GM23248 (cell line): Measurements from ENCODE around the gene MX2. TPM values are rescaled to one million over a fixed set of nuclear protein-coding genes. Genes with fewer than 3 reads are reported as not detected.
"Not testable (repeated sequence)": the region's sequence is repeated elsewhere in the genome, so short reads cannot be mapped to it uniquely, and the experiment has no call there.

ENCODE experiments used
- DNase-seq: peaks from one replicate; pipeline ENCODE4 v3.0.0-alpha.2; 2015
- H2AFZ ChIP-seq: fragments of 200-600 bp; sonication (generic); 2 replicates; pipeline ENCODE4 v1.6.1; 2016; ENCODE audit warnings: antibody characterized with exemption
- H3F3A ChIP-seq: fragments of 200-600 bp; sonication (generic); 2 replicates; pipeline ENCODE4 v1.6.1; 2016; ENCODE audit warnings: mild to moderate bottlenecking, antibody characterized with exemption, mixed run types; ENCODE audit not compliant: insufficient read depth
- H3K27ac ChIP-seq: fragments of 200-600 bp; sonication (generic); 2 replicates; pipeline ENCODE4 v1.5.1; 2016; ENCODE audit warnings: mild to moderate bottlenecking
- H3K27me3 ChIP-seq: fragments of 200-600 bp; sonication (generic); replicated peaks from 2 replicates; pipeline ENCODE4 v1.6.1; 2016; ENCODE audit warnings: mild to moderate bottlenecking; ENCODE audit not compliant: insufficient read depth
- H3K36me3 ChIP-seq: fragments of 200-600 bp; sonication (generic); 2 replicates; pipeline ENCODE4 v1.6.1; 2016; ENCODE audit warnings: low read depth, mild to moderate bottlenecking
- H3K4me1 ChIP-seq: fragments of 200-600 bp; sonication (generic); 2 replicates; pipeline ENCODE4 v1.6.1; 2016; ENCODE audit warnings: mild to moderate bottlenecking; ENCODE audit not compliant: insufficient read depth
- H3K4me2 ChIP-seq: fragments of 200-600 bp; sonication (generic); one replicate; pipeline ENCODE4 v1.6.1; 2016; ENCODE audit warnings: mild to moderate bottlenecking; ENCODE audit not compliant: unreplicated experiment
- H3K4me3 ChIP-seq: fragments of 200-600 bp; sonication (generic); 2 replicates; pipeline ENCODE4 v1.5.1; 2016; ENCODE audit warnings: mild to moderate bottlenecking
- H3K79me2 ChIP-seq: fragments of 200-600 bp; sonication (generic); 2 replicates; pipeline ENCODE4 v1.6.1; 2016; ENCODE audit warnings: mild to moderate bottlenecking; ENCODE audit not compliant: insufficient read depth
- H3K9ac ChIP-seq: fragments of 200-600 bp; sonication (generic); 2 replicates; pipeline ENCODE4 v1.6.1; 2016; ENCODE audit warnings: mild to moderate bottlenecking
- H3K9me2 ChIP-seq: fragments of 200-600 bp; sonication (generic); 2 replicates; pipeline ENCODE4 v1.6.1; 2016; ENCODE audit warnings: mixed run types, mild to moderate bottlenecking, moderate library complexity; ENCODE audit not compliant: insufficient read depth
- H3K9me3 ChIP-seq: fragments of 200-600 bp; sonication (generic); one replicate; pipeline ENCODE4 v1.6.1; 2017; ENCODE audit warnings: low read depth
- H4K20me1 ChIP-seq: fragments of 200-600 bp; sonication (generic); 2 replicates; pipeline ENCODE4 v1.6.0; 2016; ENCODE audit not compliant: insufficient read depth
- EZH2 ChIP-seq: fragments of 200-600 bp; sonication (generic); IDR thresholded peaks from 2 replicates; pipeline ENCODE4 v1.6.1; 2018; ENCODE audit warnings: antibody characterized with exemption, mild to moderate bottlenecking; ENCODE audit not compliant: insufficient read depth, poor library complexity, severe bottlenecking
- EZH2phosphoT487 ChIP-seq: fragments of 200-600 bp; sonication (generic); IDR thresholded peaks from 2 replicates; pipeline ENCODE4 v1.6.1; 2018; ENCODE audit warnings: antibody characterized with exemption, moderate library complexity, mild to moderate bottlenecking, low read depth; ENCODE audit not compliant: insufficient read depth
- WGBS, 2 experiments: methylation state at CpG; one replicate each; pipeline ENCODE4 v1.1.6; 2015 to 2017; ENCODE audit warnings: low lambda C conversion rate in 2 of 2, low coverage in 1 of 2; ENCODE audit errors: missing lambda C conversion rate in 2 of 2; 5-methylcytosine and 5-hydroxymethylcytosine counted together
- in situ Hi-C: fragments of 300-500 bp; cut with MboI; formaldehyde crosslinking; loops from 2 replicates; pipeline ENCODE4 v1.15.0; 2020
- polyA plus RNA-seq: library from polyadenylated mRNA; unstranded; fragments of >200 nt; fragmentation: Nextera tagmentation; extraction: Ambion mirVana; gene quantifications from 2 replicates; pipeline ENCODE4 v1.2.1, GENCODE V29; 2016
- total RNA-seq: library from RNA; depleted of rRNA; stranded (reverse); fragments of >200 nt; shearing (Covaris generic); gene quantifications from 2 replicates; pipeline ENCODE4 v1.2.3, GENCODE V29; 2014; rRNA removed

MX2 gene, protein sequence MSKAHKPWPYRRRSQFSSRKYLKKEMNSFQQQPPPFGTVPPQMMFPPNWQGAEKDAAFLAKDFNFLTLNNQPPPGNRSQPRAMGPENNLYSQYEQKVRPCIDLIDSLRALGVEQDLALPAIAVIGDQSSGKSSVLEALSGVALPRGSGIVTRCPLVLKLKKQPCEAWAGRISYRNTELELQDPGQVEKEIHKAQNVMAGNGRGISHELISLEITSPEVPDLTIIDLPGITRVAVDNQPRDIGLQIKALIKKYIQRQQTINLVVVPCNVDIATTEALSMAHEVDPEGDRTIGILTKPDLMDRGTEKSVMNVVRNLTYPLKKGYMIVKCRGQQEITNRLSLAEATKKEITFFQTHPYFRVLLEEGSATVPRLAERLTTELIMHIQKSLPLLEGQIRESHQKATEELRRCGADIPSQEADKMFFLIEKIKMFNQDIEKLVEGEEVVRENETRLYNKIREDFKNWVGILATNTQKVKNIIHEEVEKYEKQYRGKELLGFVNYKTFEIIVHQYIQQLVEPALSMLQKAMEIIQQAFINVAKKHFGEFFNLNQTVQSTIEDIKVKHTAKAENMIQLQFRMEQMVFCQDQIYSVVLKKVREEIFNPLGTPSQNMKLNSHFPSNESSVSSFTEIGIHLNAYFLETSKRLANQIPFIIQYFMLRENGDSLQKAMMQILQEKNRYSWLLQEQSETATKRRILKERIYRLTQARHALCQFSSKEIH
- total RNA-seq (0.54 and 2.8 TPM in 2 replicates), polyA plus RNA-seq (0.46 and 0.85 TPM in 2 replicates)

DNA sequence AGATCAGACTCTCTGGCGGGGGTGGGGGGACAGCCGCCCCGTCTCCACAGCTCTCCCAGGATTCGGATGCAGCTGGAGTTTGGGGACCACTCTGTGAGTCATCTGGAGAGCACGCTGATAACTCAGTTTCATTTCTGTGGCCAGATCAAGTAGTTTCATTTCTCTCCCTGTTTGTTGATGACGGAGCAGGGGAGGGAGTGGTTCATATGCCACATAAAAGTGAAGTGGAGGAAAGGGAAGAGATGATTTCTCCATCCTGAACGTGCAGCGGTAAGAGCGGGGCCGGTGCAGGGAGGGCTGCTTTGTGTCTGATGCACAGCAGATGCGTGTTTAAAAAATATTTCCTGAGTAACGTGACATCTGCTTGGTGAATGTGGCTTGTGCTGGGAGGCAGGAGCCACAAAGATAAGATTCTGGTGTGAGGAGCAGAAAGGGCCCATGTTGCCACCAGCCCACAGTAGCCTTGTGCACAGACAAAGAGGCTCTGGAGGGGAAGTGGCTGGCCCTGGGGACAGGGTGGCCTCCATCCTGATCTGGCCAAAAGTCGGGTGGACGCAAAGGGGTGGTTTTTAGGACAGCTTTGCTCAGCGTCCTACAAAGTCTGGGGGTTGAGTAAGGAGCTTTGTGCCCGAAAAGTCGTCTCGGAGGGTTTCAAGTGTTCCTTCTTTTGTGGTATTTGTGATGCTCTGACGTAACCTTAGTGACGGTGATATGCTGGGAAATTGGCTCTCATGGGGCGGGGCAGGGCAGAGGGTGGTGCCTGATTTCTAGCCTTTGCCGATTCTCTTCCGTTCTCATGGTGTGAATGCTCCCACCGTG is at the start of gene MX2:
Gene MX2, plus strand, starts transcription at position 242 of the 819 bp plus-strand sequence. CDS start 14,880 bp downstream, outside the sequence.
- WGBS, 2 experiments = 7 to 10% methylated on average over 24 of the region's 24 CpGs
- in situ Hi-C loops = no loop called here

DNA sequence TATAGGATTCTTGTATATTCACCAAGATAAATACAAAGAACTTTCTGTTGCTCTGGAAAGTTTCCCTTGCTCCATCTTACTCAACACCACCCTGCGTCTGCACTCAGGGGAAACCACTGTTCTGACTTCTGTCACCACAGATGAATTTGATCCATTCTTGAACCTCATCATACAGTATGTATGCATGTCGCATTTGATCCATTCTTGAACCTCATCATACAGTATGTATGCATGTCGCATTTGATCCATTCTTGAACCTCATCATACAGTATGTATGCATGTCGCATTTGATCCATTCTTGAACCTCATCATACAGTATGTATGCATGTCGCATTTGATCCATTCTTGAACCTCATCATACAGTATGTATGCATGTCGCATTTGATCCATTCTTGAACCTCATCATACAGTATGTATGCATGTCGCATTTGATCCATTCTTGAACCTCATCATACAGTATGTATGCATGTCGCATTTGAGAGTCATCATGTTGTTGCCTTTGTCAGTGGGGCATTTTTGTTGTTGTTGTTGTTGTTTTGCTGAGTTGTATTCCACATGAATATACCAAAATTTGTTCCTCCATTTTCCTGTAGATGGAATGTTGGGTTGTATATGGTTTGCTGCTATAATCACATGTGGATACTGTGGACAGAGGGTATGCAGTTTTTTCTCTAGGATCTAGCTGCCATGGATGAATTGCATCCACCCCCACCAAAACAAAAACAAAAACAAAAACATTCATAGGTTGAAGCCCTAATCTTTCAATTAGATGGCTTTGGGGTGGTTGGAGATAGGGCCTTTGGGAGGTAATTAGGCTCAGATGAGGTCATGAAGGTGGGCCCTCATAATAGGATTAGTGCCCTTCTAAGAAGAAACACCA is 48.3 kb upstream of the MX2 start:
- peaks cover 33% of the 10 kb centered on the region for H3K27me3 ChIP-seq
- H4K20me1 ChIP-seq, H3K9ac ChIP-seq, H3K4me3 ChIP-seq, H3K4me1 ChIP-seq, in situ Hi-C loops, H3F3A ChIP-seq, H3K9me2 ChIP-seq, DNase-seq, H3K9me3 ChIP-seq, H2AFZ ChIP-seq, H3K79me2 ChIP-seq, H3K4me2 ChIP-seq, H3K36me3 ChIP-seq, H3K27ac ChIP-seq: not testable (repeated sequence)
- 69 to 73% methylated on average over 6 of the region's 8 CpGs for WGBS, 2 experiments

More for the DNA sequence above, at the start of gene MX2:
- Histone ChIP-seq H3K9me3 (no peaks in the 10 kb centered on the region), H3K36me3 (no peaks in the 10 kb centered on the region), H3K9me2 (no peaks in the 10 kb centered on the region), H3K4me3 (peak within 1 kb of the TSS; percentile 58), H3K79me2 (no peaks in the 10 kb centered on the region), H3F3A (peaks cover 12% of the 10 kb centered on the region), H3K9ac (peak within 1 kb of the TSS; percentile 76), H3K27ac (peak within 1 kb of the TSS; percentile 64), H4K20me1 (no peaks in the 10 kb centered on the region), H3K27me3 (no peaks in the 10 kb centered on the region), H3K4me1 (peaks cover 14% of the 10 kb centered on the region; the same call in 1 of the 2 replicates), H2AFZ (peak within 1 kb of the TSS; percentile 80), H3K4me2 (peak within 1 kb of the TSS; percentile 78)
- TF ChIP-seq EZH2 (no peak), EZH2phosphoT487 (no peak)
- DNase-seq = peak; percentile 86

DNA sequence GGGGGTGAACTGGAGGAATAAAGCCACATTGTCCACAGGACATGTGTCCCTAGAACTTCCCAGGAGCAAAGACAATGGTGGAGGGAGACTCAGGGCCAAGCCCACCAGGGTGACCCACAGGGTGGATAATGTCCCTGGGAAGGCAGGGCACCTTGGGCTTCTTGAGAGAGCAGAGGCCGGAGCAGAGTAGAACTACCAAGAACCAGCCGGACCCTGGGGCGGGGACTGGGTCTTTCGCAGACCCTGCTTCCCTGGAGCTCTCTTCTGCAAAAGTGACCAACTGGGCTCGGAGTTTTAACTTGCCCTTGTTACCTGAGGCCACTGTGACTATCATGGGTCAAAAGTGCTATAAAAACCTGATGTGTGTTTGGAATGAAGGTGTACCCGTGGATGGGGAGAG is 46.1 kb upstream of the MX2 start:
- no peak for DNase-seq
- Histone ChIP-seq H3K36me3 (no peaks in the 10 kb centered on the region), H3K9ac (no peak overlapping the region), H3K79me2 (no peaks in the 10 kb centered on the region), H3K27me3 (peaks cover 42% of the 10 kb centered on the region), H3K9me2 (no peaks in the 10 kb centered on the region), H3K4me3 (no peak overlapping the region), H3K27ac (no peak overlapping the region), H2AFZ (no peak overlapping the region), H3K4me2 (no peak overlapping the region), H3K9me3 (no peaks in the 10 kb centered on the region), H3K4me1 (no peaks in the 10 kb centered on the region), H4K20me1 (no peaks in the 10 kb centered on the region), H3F3A (no peaks in the 10 kb centered on the region)
- in situ Hi-C loops = no loop called here
- no peak for TF ChIP-seq EZH2
- TF ChIP-seq EZH2phosphoT487 = no peak
- WGBS, 2 experiments = 68 to 75% methylated on average over 6 of the region's 6 CpGs
